Keratinocyte (primary cell): ENCODE results near the gene SLC12A9. TPM values are rescaled to one million over a fixed set of nuclear protein-coding genes. Genes with fewer than 3 reads are reported as not detected.

ENCODE experiments used
- DNase-seq: peaks from one replicate; pipeline ENCODE4 v3.0.0-alpha.2; 2011; ENCODE audit warnings: low read depth, missing footprints, low spot score
- FAIRE-seq: peaks from 2 replicates; lab custom pipeline; 2011; peaks lifted over from hg19 to GRCh38; lab: Jason Lieb, UNC
- H2AFZ ChIP-seq: 2 replicates; pipeline ENCODE4 v1.6.0; 2012; ENCODE audit warnings: low read length, control low read depth, inconsistent platforms; ENCODE audit not compliant: control insufficient read depth
- H3K27ac ChIP-seq: 2 replicates; pipeline ENCODE4 v1.5.1; 2011; ENCODE audit warnings: low read length; ENCODE audit not compliant: control insufficient read depth, insufficient read depth
- H3K27me3 ChIP-seq: 3 replicates; pipeline ENCODE4 v1.6.0; 2011; ENCODE audit warnings: low read length; ENCODE audit not compliant: control insufficient read depth, insufficient read depth; ENCODE audit errors: extremely low read depth
- H3K36me3 ChIP-seq, 2 experiments: 2 replicates in 1 of 2; 3 replicates in 1 of 2; pipeline ENCODE4 v1.5.1; 2011; ENCODE audit warnings: low read length in 2 of 2, mild to moderate bottlenecking in 1 of 2; ENCODE audit not compliant: control insufficient read depth in 2 of 2, insufficient read depth in 2 of 2; ENCODE audit errors: extremely low read depth in 1 of 2
- H3K4me1 ChIP-seq: 3 replicates; pipeline ENCODE4 v1.5.1; 2011; ENCODE audit warnings: low read length; ENCODE audit not compliant: control insufficient read depth, insufficient read depth; ENCODE audit errors: extremely low read depth
- H3K4me2 ChIP-seq: 3 replicates; pipeline ENCODE4 v1.6.0; 2011; ENCODE audit warnings: low read depth, low read length; ENCODE audit not compliant: control insufficient read depth, insufficient read depth; ENCODE audit errors: extremely low read depth
- H3K4me3 ChIP-seq, 3 experiments: fragments of 200-600 bp in 1 of 3; sonication (generic) in 1 of 3; 2 replicates in 2 of 3; 3 replicates in 1 of 3; pipeline ENCODE4 v1.5.1; 2011 to 2016; ENCODE audit warnings: low read length in 3 of 3, mild to moderate bottlenecking in 3 of 3, control low read depth in 2 of 3, inconsistent platforms in 1 of 3, low read depth in 1 of 3, mixed read lengths in 1 of 3, mixed run types in 1 of 3, moderate library complexity in 1 of 3; ENCODE audit not compliant: control insufficient read depth in 2 of 3, insufficient read depth in 2 of 3; ENCODE audit errors: extremely low read depth in 1 of 3
- H3K79me2 ChIP-seq: 2 replicates; pipeline ENCODE4 v1.6.0; 2012; ENCODE audit warnings: low read length; ENCODE audit not compliant: control insufficient read depth, insufficient read depth
- H3K9ac ChIP-seq: 3 replicates; pipeline ENCODE4 v1.6.0; 2011; ENCODE audit warnings: low read length; ENCODE audit not compliant: control insufficient read depth, insufficient read depth; ENCODE audit errors: extremely low read depth
- H3K9me1 ChIP-seq: 3 replicates; pipeline ENCODE4 v1.6.0; 2011; ENCODE audit warnings: low read length; ENCODE audit not compliant: control insufficient read depth, insufficient read depth; ENCODE audit errors: extremely low read depth
- H3K9me3 ChIP-seq: 2 replicates; pipeline ENCODE4 v1.5.1; 2012; ENCODE audit warnings: low read depth, low read length; ENCODE audit not compliant: control insufficient read depth
- H4K20me1 ChIP-seq: 3 replicates; pipeline ENCODE4 v1.6.0; 2011; ENCODE audit warnings: low read length; ENCODE audit not compliant: control insufficient read depth, insufficient read depth; ENCODE audit errors: extremely low read depth
- EZH2 ChIP-seq: IDR thresholded peaks from one replicate; pipeline ENCODE4 v1.6.1; 2012; ENCODE audit warnings: inconsistent platforms, mild to moderate bottlenecking, low read length, moderate library complexity
- dilution Hi-C: fragments of 300-500 bp; cut with MboI; formaldehyde crosslinking; loops from one replicate; pipeline ENCODE4 v1.7.0; 2020; ENCODE audit warnings: low sequenced_read_pairs; ENCODE audit not compliant: extremely low pct_ligation_motif_present
- polyA plus RNA-seq, 5 experiments: library from polyadenylated mRNA; depleted of rRNA in 3 of 5; stranded (reverse) in 3 of 5; stranded (forward) in 1 of 5; unstranded in 1 of 5; fragments of >200 nt; gene quantifications; 1 replicate in 1 of 5; 2 replicates in 3 of 5; 3 replicates in 1 of 5; pipeline versions ENCODE4 v1.2.1 to v1.2.3, GENCODE V29; 2011 to 2012; ENCODE audit warnings: missing spikeins in 2 of 5, low read depth in 1 of 5, low replicate concordance in 1 of 5
- TF ChIP-seq, protein P1 (sequence below), 3 experiments: IDR thresholded peaks in 1 of 3; conservative IDR thresholded peaks in 1 of 3; optimal IDR thresholded peaks in 1 of 3; 2 replicates in 2 of 3; 3 replicates in 1 of 3; pipeline versions ENCODE3 to v1.5.1; 2011; ENCODE audit warnings: low read length in 3 of 3, mild to moderate bottlenecking in 3 of 3, moderate library complexity in 2 of 3, control low read depth in 1 of 3, inconsistent platforms in 1 of 3; ENCODE audit not compliant: insufficient read depth in 2 of 3; ENCODE audit errors: extremely low read depth in 1 of 3

SLC12A9 gene
- polyA plus RNA-seq, 1 donor (not counting 4 experiments of a cell fraction or from before 2014, with no cell fraction given) = 19.8 TPM

DNA sequence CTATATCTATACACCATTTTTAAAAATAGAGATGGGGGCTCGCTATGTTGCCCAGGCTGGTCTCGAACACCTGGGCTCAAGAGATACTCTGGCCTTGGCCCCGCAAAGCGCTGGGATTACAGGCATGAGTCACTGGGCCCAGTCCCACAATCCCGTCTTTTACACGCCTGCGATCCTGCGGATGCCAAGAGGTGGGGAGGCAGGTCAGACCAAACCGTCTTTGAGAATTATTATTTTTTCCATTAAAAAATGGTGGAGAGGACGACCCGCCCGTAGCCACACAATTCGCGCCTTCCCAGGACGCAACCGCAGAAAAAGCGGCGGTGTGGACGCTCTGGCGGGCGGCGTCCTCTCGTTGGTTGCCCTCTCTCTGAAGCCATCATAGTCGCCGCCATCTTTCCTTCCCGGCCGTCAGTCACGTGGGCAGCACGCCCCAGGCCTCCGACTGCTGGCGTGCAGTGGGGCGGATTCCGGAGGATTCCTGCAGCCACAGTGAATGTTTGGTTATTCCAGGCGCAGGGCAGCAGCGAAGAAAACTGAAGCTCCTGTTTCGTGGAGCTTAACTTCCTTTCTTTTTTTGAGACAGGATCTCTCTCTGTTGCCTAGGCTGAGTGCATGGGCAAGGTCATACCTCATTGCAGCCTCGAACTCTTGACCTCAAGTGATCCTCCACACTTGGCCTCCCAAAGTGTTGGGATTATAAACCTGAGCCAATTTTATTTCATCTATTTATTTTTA is 15.2 kb upstream of the SLC12A9 start:
- Histone ChIP-seq H3K4me1 (peaks cover 17% of the 10 kb centered on the region), H3K9me1 (no peaks in the 10 kb centered on the region), H3K4me3 (peak overlapping the region in 2 of 3 experiments; percentile 44 to 57), H3K27ac (peak overlapping the region; percentile 69), H3K9ac (peak overlapping the region; percentile 63), H4K20me1 (no peaks in the 10 kb centered on the region), H3K9me3 (no peaks in the 10 kb centered on the region), H3K4me2 (peak overlapping the region; percentile 65), H3K36me3 (no peaks in the 10 kb centered on the region), H3K27me3 (no peaks in the 10 kb centered on the region), H2AFZ (peak overlapping the region; percentile 88), H3K79me2 (no peaks in the 10 kb centered on the region)
- TF ChIP-seq, protein P1, sequence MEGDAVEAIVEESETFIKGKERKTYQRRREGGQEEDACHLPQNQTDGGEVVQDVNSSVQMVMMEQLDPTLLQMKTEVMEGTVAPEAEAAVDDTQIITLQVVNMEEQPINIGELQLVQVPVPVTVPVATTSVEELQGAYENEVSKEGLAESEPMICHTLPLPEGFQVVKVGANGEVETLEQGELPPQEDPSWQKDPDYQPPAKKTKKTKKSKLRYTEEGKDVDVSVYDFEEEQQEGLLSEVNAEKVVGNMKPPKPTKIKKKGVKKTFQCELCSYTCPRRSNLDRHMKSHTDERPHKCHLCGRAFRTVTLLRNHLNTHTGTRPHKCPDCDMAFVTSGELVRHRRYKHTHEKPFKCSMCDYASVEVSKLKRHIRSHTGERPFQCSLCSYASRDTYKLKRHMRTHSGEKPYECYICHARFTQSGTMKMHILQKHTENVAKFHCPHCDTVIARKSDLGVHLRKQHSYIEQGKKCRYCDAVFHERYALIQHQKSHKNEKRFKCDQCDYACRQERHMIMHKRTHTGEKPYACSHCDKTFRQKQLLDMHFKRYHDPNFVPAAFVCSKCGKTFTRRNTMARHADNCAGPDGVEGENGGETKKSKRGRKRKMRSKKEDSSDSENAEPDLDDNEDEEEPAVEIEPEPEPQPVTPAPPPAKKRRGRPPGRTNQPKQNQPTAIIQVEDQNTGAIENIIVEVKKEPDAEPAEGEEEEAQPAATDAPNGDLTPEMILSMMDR (optimal IDR thresholded peaks at IDR 0.05 in 1 of 3, IDR thresholded peaks at IDR 0.05 in 1 of 3, conservative IDR thresholded peaks at IDR 0.05 in 1 of 3; ENCODE audit: extremely low read depth in 1 of 3, insufficient read depth in 2 of 3, low read length in 3 of 3) = no peak
- TF ChIP-seq EZH2 = no peak
- FAIRE-seq = no peak
- dilution Hi-C loops = no loop called here
- no peak for DNase-seq

DNA sequence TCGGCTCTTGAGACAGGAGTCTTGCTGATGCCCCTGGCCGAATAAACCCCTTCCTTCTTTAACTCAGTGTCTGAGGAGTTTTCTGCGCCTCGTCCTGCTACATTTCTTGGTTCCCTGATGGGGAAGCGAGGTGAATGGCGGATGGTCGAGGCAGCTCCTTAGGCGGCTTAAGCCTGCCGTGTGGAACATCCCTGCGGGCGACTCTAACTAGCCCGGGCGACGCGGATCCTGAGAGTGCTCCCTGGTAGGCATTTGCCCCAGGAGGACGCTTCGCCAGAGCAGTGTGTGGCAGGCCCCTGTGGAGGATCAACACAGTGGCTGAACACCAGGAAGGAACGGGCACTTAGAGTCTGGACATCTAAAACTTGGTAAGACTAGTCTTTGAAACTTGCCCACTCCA is 13.2 kb upstream of the SLC12A9 start:
- no peaks in the 10 kb centered on the region for H3K9me3 ChIP-seq
- no peak overlapping the region for H3K4me3 ChIP-seq
- H3K4me2 ChIP-seq = no peak overlapping the region
- H3K27ac ChIP-seq = no peak overlapping the region
- H2AFZ ChIP-seq = no peak overlapping the region
- H3K4me1 ChIP-seq = peaks cover 17% of the 10 kb centered on the region
- no peaks in the 10 kb centered on the region for H3K9me1 ChIP-seq
- TF ChIP-seq, protein P1 (optimal IDR thresholded peaks at IDR 0.05 in 1 of 3, IDR thresholded peaks at IDR 0.05 in 1 of 3, conservative IDR thresholded peaks at IDR 0.05 in 1 of 3; ENCODE audit: extremely low read depth in 1 of 3, insufficient read depth in 2 of 3, low read length in 3 of 3) = no peak
- TF ChIP-seq EZH2 = no peak
- DNase-seq (no peak), FAIRE-seq (no peak)
- no peak overlapping the region for H3K9ac ChIP-seq
- no peaks in the 10 kb centered on the region for H3K36me3 ChIP-seq
- no peaks in the 10 kb centered on the region for H3K27me3 ChIP-seq
- H4K20me1 ChIP-seq = no peaks in the 10 kb centered on the region
- dilution Hi-C loops = no loop called here
- no peaks in the 10 kb centered on the region for H3K79me2 ChIP-seq
